Adrenal gland (tissue), 5 donors: ENCODE measurements around the gene CAV2.

ENCODE experiments used
- POLR2A ChIP-seq, 2 donors: fragments of 450-650 bp; IDR thresholded peaks; one replicate each; pipeline ENCODE4 v1.6.1; 2017; ENCODE audit warnings: antibody characterized with exemption in 2 of 2, mild to moderate bottlenecking in 2 of 2, moderate library complexity in 1 of 2
- TF ChIP-seq, protein P1 (sequence below), 6 experiments: fragments of 450-650 bp in 4 of 6; fragments of 200-600 bp in 2 of 6; sonication (generic) in 1 of 6; IDR thresholded peaks; 1 replicate in 5 of 6; 2 replicates in 1 of 6; pipeline versions ENCODE4 v1.5.1 to v1.8.0; 2016 to 2021; ENCODE audit warnings: antibody characterized with exemption in 6 of 6, mild to moderate bottlenecking in 2 of 6, moderate library complexity in 1 of 6
- donor health status: DM: no; HTN: no; CAD: no.

DNA sequence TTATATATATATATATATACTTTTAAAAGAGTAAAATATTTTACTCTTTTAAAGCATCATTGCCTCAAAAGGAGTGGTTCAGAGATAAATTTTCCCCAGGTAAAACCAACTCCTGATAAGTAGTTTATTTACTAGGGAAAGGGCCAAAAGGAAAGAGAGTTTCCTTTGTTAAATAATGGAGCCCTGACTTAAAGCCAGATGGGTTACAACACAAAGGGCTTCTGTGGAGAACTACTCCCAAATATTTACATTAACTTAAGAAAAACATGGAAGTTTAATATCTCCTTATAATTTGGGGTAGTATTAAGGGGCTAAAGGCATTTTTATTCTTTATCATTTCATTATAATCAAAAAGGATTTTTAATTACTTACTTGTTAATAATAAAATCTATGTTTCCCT, 16.8 kb downstream of the CAV2 start:
- no peak for TF ChIP-seq POLR2A (IDR thresholded peaks at IDR 0.05)
- TF ChIP-seq, protein P1, sequence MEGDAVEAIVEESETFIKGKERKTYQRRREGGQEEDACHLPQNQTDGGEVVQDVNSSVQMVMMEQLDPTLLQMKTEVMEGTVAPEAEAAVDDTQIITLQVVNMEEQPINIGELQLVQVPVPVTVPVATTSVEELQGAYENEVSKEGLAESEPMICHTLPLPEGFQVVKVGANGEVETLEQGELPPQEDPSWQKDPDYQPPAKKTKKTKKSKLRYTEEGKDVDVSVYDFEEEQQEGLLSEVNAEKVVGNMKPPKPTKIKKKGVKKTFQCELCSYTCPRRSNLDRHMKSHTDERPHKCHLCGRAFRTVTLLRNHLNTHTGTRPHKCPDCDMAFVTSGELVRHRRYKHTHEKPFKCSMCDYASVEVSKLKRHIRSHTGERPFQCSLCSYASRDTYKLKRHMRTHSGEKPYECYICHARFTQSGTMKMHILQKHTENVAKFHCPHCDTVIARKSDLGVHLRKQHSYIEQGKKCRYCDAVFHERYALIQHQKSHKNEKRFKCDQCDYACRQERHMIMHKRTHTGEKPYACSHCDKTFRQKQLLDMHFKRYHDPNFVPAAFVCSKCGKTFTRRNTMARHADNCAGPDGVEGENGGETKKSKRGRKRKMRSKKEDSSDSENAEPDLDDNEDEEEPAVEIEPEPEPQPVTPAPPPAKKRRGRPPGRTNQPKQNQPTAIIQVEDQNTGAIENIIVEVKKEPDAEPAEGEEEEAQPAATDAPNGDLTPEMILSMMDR (IDR thresholded peaks at IDR 0.05) = no peak
